ENCODE data around the gene ADORA1. TPM values are rescaled to one million over a fixed set of nuclear protein-coding genes. Genes with fewer than 3 reads are reported as not detected.

ADORA1 gene
- polyA plus RNA-seq, 1 of the 3 experiments (the other 2 are of a cell fraction): 4.8 TPM

- TF ChIP-seq CHD2 (IDR thresholded peaks at IDR 0.05; ENCODE audit: low read length, partially characterized antibody) (no peak), NRF1 (IDR thresholded peaks at IDR 0.05; ENCODE audit: low read depth, low read length) (no peak), GABPA (IDR thresholded peaks at IDR 0.05; ENCODE audit: low read depth) (no peak), EZH2phosphoT487 (IDR thresholded peaks at IDR 0.05; ENCODE audit: borderline replicate concordance, low read depth) (no peak), TCF12 (IDR thresholded peaks at IDR 0.05) (no peak), NFIC (IDR thresholded peaks at IDR 0.05; ENCODE audit: borderline replicate concordance) (no peak), FOSL2 (IDR thresholded peaks at IDR 0.05; ENCODE audit: borderline replicate concordance, low read depth) (no peak), JUND (IDR thresholded peaks at IDR 0.05) (no peak), RCOR1 (IDR thresholded peaks at IDR 0.05; ENCODE audit: low read length) (no peak), MEF2A (IDR thresholded peaks at IDR 0.05; ENCODE audit: borderline replicate concordance, low read depth) (no peak)
- TF ChIP-seq, protein P1, sequence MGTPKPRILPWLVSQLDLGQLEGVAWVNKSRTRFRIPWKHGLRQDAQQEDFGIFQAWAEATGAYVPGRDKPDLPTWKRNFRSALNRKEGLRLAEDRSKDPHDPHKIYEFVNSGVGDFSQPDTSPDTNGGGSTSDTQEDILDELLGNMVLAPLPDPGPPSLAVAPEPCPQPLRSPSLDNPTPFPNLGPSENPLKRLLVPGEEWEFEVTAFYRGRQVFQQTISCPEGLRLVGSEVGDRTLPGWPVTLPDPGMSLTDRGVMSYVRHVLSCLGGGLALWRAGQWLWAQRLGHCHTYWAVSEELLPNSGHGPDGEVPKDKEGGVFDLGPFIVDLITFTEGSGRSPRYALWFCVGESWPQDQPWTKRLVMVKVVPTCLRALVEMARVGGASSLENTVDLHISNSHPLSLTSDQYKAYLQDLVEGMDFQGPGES (IDR thresholded peaks at IDR 0.05; ENCODE audit: low read depth, low read length): no peak
- H3K27me3 ChIP-seq (ENCODE audit: insufficient read depth): no peaks in the 10 kb centered on the region
- H3K9me2 ChIP-seq: no peaks in the 10 kb centered on the region
- H3F3A ChIP-seq (replicated peaks; ENCODE audit: insufficient read depth): no peaks in the 10 kb centered on the region
- H3K36me3 ChIP-seq (replicated peaks in 1 of 2; ENCODE audit: control insufficient read depth in 1 of 2, insufficient read depth in 2 of 2, low read length in 1 of 2): no peaks in the 10 kb centered on the region
- no peak overlapping the region for H2AFZ ChIP-seq (ENCODE audit: low read depth)
- no peak overlapping the region for H3K27ac ChIP-seq (ENCODE audit: low read depth in 2 of 2, low read length in 1 of 2)
- no peak overlapping the region for H3K4me2 ChIP-seq
- peaks cover 3 to 6% of the 10 kb centered on the region in 2 experiments; a peak in 1 of 4 replicates for H3K4me1 ChIP-seq (ENCODE audit: control insufficient read depth in 1 of 2, insufficient read depth in 2 of 2, low read depth in 1 of 2, low read length in 1 of 2)
- no peak overlapping the region for H3K9ac ChIP-seq
- H4K20me1 ChIP-seq (ENCODE audit: insufficient read depth): no peaks in the 10 kb centered on the region
- H3K9me3 ChIP-seq: no peaks in the 10 kb centered on the region
- no peak overlapping the region for H3K4me3 ChIP-seq (ENCODE audit: low read depth in 2 of 2, low read length in 1 of 2)
- ChIA-PET POLR2A (no interaction called here), CTCF (interaction anchor here (0.6 to 4.8 kb wide), 33 partner anchors 9 to 156 kb away, joined by 3 to 49 read pairs (median 8); partner anchors contain the start of genes ADORA1 and PPFIA4)
- no peak for DNase-seq
- WGBS (ENCODE audit: low lambda C conversion rate): 96% methylated on average over 20 of the region's 22 CpGs
- H3K79me2 ChIP-seq (ENCODE audit: insufficient read depth): no peaks in the 10 kb centered on the region
Measured at GRCh38 chr1:203171341-203172183, 44.0 kb downstream of the ADORA1 start.

DNA sequence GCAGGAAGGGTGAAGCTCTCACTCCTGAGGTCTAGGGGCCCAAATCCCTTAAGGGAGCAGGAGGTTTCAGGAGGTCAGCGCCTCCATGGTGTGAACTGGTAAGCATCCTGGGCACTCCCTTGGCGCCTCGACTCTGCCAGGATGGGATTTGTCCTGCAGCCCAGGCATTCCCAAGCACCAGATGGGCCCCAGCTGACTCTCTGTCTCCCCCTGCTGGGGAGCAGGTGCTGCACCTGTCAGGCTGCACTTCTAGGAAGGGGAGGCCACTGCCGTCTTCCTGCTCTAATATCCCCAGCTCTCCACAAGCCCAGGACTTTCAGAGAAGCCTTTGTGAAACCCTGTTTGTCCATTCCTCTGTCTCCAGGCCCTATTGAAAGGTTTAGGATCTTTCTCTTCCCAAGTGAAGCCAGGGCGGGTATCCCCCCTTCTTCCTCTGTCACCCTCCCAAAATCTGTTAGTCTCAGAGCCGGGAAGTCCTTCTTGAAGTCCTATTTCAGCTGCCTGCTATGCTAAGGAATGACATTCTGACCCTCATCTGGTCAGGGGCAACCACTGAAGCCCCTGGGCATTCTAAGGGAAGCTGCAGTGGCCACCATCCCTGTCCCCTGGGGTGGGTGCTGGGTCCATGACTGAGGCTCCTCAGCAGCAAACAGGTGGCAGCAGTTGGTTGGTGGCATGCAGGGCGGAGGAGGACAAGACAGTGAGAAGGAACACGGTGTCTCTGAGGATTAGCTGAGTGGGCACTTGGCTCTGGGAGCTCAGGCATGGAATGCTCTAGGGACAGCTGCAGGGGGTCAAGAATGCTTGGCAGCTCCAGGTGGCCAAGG, 44.9 kb downstream of the ADORA1 start:
- H3K27me3 ChIP-seq (ENCODE audit: insufficient read depth): no peaks in the 10 kb centered on the region
- H3K4me3 ChIP-seq (ENCODE audit: low read depth in 2 of 2, low read length in 1 of 2): no peak overlapping the region
- DNase-seq: peak; percentile 77
- no peaks in the 10 kb centered on the region for H3K79me2 ChIP-seq (ENCODE audit: insufficient read depth)
- H3K36me3 ChIP-seq (replicated peaks in 1 of 2; ENCODE audit: control insufficient read depth in 1 of 2, insufficient read depth in 2 of 2, low read length in 1 of 2): no peaks in the 10 kb centered on the region
- peaks cover 6 to 7% of the 10 kb centered on the region in 2 experiments; a peak in 2 of 4 replicates for H3K4me1 ChIP-seq (ENCODE audit: control insufficient read depth in 1 of 2, insufficient read depth in 2 of 2, low read depth in 1 of 2, low read length in 1 of 2)
- 45% methylated on average over 7 of the region's 8 CpGs for WGBS (ENCODE audit: low lambda C conversion rate)
- no peaks in the 10 kb centered on the region for H4K20me1 ChIP-seq (ENCODE audit: insufficient read depth)
- no peak overlapping the region for H3K27ac ChIP-seq (ENCODE audit: low read depth in 2 of 2, low read length in 1 of 2)
- H3K9ac ChIP-seq: no peak overlapping the region
- ChIA-PET CTCF (interaction anchor here (0.6 to 4.8 kb wide), 34 partner anchors 10 to 157 kb away, joined by 3 to 49 read pairs (median 8); partner anchors contain the start of genes ADORA1 and PPFIA4), POLR2A (no interaction called here)
- no peak overlapping the region for H3K4me2 ChIP-seq
- no peaks in the 10 kb centered on the region for H3F3A ChIP-seq (replicated peaks; ENCODE audit: insufficient read depth)
- H2AFZ ChIP-seq (ENCODE audit: low read depth): no peak overlapping the region
- H3K9me2 ChIP-seq: no peaks in the 10 kb centered on the region
- no peaks in the 10 kb centered on the region for H3K9me3 ChIP-seq
- no peak for TF ChIP-seq SIN3A (IDR thresholded peaks at IDR 0.05; ENCODE audit: borderline replicate concordance, low read depth, low read length)
- no peak for TF ChIP-seq CHD2 (IDR thresholded peaks at IDR 0.05; ENCODE audit: low read length, partially characterized antibody)
- no peak for TF ChIP-seq NFIC (IDR thresholded peaks at IDR 0.05; ENCODE audit: borderline replicate concordance)
- TF ChIP-seq FOXM1 (IDR thresholded peaks at IDR 0.05; ENCODE audit: low read depth): no peak
- peak; percentile 66 for TF ChIP-seq RAD21 (IDR thresholded peaks at IDR 0.05; ENCODE audit: low read length)
- no peak for TF ChIP-seq USF2 (IDR thresholded peaks at IDR 0.05; ENCODE audit: borderline replicate concordance, low read depth, low read length)
- no peak for TF ChIP-seq YY1 (IDR thresholded peaks at IDR 0.05; ENCODE audit: low read depth)
- no peak for TF ChIP-seq USF1 (IDR thresholded peaks at IDR 0.05; ENCODE audit: borderline replicate concordance, low read depth)
- TF ChIP-seq TCF12 (IDR thresholded peaks at IDR 0.05): no peak
- TF ChIP-seq, protein P1 (IDR thresholded peaks at IDR 0.05; ENCODE audit: low read depth, low read length): no peak
- no peak for TF ChIP-seq RFX5 (IDR thresholded peaks at IDR 0.05; ENCODE audit: low read length)
- TF ChIP-seq SMC3 (IDR thresholded peaks at IDR 0.05; ENCODE audit: low read depth, low read length): peak; percentile 84
- TF ChIP-seq PBX3 (IDR thresholded peaks at IDR 0.05): no peak
- no peak for TF ChIP-seq NRF1 (IDR thresholded peaks at IDR 0.05; ENCODE audit: low read depth, low read length)

Data from SK-N-SH (cell line).